GM19467 (cell line): ENCODE results near the gene TCF12.
"Not testable (repeated sequence)": the region's sequence is repeated elsewhere in the genome, so short reads cannot be mapped to it uniquely, and the experiment has no call there.

Source experiments
- ATAC-seq: cut with Tn5 transposase; IDR thresholded peaks from one replicate; pipeline ENCODE4 v1.9.1; 2021; ENCODE audit warnings: mild to moderate bottlenecking, moderate library complexity; ENCODE audit not compliant: unreplicated experiment

TCF12 gene

DNA sequence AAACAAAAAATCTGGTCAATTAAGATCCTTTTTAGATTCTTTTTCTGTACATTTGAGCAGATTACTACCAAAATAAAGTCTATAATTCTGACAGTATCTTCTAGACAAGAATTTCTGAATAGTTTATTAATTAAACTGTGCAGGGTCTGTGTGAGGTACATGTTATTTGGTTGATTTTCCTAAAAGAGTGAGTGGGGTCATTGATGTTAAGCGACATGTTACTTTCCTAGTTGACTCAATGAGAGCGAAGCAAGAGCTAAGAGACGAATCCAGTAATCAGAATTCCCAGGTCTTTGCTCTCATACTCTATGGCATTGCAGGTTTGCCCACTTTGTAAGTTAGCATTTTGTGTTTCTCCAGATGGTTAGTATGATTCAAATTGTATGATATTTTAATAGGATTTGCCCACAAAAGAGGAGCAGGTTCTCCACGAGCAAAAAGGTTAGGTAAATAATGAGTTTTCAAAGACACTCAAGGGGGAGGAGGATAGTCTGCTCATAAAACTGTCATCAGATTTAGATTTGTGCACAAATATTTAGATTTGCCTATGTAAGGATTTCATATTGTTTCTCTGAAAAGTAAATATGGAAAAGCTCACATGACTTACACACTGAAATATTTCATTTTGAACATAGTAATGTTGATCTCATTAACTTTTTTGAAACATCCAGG, 240.7 kb downstream of the TCF12 start:
- ATAC-seq = no peak

DNA sequence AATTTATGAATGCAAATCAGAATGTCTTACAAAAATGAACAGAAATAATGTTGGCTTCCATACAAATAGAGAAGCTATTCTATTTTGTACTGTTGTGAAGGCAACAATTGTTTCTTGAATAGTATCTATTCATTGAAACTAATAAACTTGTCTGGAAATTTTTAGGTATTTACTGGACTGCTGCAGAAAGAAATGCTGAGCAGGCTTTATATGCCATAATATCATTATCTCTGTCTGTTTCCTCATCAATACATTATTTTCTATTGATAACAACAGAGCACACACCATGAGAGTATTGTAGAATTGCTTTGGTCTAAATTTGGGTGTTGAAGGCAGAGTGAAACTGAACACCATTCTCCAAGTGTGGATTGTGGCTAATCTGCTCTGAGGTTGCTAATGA, 241.3 kb downstream of the TCF12 start:
- no peak for ATAC-seq

- no peak for ATAC-seq
These were observed 242.5 kb downstream of the TCF12 start for GRCh38 chr15:57160823-57161560.

DNA sequence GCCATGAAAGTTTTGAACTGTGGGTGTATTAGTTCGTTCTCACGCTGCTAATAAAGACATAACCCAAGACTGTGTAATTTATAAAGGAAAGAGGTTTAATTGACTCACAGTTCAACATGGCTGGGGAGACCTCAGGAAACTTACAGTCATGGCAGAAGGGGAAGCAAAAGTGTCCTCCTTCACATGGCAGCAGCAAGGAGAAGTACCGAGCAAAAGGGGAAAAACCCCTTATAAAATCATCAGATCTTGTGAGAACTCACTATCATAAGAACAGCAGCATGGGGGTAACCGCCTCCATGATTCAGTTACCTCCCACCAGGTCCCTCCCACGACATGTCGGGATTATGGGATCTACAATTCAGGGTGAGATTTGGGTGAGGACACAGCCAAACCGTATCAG, 245.8 kb downstream of the TCF12 start:
- not testable (repeated sequence) for ATAC-seq

DNA sequence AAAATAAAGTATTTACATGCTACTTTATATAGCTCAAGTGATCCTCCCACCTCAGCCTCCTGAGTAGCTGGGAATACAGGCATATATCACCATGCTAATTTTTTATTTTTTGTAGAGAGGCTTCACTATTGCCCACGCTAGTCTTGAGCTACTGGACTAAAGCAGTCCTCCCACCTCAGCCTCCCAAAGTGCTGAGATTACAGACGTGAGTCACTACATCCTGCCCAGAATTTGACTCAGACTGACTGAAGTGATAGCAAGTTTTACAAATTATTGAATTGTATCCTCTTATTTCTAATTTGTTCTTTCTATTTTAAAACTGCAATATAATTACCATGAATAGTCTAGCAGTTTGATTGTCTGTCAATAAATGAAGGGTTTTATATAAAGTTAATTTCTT, 247.5 kb downstream of the TCF12 start:
- ATAC-seq = no peak

DNA sequence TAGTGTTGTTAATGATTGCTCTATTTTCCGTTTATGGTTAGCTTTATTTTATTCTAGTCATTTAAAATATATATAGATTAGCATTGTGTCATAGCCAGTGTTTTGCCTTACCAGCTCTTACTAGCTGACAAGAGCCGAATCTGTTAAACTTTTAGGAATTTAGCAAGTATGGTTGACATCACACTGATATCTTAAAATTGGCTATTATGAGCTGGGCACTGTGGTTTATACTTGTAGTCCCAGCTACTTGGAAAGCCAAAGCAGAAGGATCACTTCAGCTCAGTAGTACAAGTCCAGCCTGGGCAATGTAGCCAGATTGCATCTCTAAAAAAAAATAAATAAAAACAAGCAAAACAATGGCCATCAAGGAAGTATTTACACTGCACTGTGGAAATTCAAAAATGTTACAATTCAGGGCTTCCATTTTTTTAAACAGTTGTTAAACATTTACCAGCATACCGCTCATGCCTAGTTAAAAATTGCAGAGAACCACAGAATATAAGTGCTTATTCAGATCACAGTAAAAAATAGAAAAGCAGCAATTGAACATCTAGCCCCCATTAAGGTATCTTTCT, 249.5 kb downstream of the TCF12 start:
- no peak for ATAC-seq

DNA sequence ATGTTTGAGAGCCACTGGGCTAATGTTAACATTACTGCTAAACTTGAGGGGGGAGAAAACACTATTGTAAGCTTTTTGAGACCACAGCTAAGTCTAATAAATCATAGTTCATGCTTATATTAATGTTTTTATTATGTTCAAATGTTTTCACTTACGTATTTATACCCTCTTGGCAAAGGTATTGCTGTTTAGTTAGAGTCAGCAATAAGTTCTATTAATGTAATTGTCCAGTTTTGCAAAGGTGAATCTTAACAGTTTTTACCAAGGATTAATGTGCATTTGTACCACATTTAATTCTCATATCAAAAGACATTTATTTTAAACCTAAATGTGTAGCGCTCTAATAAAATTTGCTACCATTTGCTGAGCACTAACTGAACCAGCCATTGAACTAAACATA, 251.2 kb downstream of the TCF12 start:
- ATAC-seq = no peak

DNA sequence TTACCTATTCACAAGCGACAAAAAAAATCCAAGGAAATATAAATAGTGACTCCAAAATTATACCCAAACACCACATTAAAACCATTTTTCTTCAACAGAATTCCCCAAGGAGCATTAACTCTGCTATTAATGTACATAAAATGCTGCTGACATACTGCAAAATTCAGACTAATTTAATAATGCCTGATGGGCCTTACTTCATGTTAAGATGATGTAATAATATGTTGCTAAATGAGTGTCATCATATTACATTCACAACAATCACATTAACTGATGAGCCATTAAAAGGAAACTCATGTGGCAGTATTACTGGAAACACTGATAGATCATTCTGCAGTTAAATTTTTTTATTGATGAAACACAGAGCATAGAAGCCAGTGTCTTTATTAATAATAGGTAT, 253.0 kb downstream of the TCF12 start:
- ATAC-seq = no peak

DNA sequence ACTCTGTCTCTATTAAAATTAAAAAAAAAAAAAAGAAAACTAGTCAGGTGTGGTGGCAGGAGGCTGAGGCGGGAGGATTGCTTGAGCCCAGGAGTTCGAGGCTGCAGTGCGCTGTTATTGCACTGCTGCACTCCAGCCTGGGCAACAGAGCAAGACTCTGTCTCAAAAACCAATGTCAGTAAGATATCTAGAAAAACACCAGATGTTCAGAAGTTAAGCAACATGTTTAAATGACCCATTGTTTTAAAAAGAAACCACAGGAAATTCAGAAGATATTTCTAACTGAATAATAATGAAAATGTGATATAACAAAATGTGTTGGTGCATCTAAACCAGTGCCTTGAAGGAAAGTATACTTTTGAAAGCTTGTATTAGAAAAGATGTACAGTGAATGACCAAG, 254.5 kb downstream of the TCF12 start:
- ATAC-seq = no peak

GRCh38 chr15:57183041-57183440, 264.6 kb downstream of the TCF12 start:
- ATAC-seq = no peak

- ATAC-seq = no peak
These were observed 265.3 kb downstream of the TCF12 start for GRCh38 chr15:57183614-57184344.

DNA sequence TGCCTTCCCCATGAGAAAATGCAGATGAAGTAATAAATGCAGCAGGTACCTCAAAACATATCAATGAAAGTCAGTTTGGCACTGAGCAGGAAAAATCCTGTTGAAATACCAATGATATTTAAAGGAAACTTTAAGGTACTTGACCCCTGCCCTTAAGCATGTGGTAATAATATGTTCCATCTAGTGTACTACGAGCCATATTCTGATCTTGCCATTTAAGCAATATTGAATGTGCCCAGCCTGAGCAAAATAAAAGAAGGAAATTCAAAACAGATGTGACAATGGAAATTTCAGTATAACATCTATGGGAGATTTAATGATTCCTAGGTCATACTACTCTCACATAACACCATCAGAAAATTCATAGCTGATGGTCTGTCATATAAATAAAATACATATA, 266.1 kb downstream of the TCF12 start:
- ATAC-seq = no peak

DNA sequence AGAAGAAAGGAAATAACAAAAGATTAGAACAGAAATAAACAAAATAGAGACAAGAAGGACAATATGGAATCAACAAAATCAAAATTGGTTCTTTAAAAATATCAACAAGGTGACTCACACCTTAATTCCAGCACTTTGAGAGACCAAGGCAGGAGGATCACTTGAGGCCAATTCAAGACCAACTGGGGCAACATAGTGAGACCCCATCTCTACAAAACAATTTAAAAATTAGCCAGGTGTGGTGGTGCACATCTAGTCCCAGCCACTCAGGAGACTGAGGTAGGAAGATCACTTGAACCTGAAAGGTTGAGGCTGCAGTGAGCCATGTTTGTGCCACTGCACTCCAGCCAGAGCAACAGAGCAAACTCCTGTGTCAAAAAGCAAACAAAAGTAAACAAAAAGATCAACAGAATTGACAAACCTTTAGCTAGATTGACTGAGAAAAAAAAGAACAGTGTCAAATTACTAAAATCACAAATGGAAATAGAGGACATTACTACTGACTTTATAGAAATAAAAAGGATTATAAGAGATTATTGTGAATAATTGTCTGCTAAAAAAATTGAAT, 267.1 kb downstream of the TCF12 start:
- ATAC-seq = no peak

GRCh38 chr15:57189466-57189865, 271.0 kb downstream of the TCF12 start:
- ATAC-seq = no peak

DNA sequence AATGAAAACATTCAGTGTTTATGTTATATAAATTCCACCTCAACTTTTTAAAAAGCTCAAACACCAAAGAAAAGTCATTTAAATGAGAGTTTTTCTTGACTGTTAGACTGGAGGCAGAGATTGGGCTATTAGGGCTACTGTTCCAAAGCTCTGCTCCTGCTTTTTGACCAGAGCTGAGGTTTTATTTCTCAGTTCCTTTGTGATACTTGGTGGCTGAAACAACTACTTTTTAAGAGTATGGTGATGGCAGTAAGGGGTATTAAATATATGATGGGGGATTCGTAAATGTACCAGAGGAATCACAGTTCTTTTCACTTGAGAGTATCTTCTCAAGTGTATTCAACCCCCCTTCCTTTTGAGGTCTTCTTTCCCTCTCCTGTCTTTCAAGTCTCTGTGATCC, 271.8 kb downstream of the TCF12 start:
- no peak for ATAC-seq

DNA sequence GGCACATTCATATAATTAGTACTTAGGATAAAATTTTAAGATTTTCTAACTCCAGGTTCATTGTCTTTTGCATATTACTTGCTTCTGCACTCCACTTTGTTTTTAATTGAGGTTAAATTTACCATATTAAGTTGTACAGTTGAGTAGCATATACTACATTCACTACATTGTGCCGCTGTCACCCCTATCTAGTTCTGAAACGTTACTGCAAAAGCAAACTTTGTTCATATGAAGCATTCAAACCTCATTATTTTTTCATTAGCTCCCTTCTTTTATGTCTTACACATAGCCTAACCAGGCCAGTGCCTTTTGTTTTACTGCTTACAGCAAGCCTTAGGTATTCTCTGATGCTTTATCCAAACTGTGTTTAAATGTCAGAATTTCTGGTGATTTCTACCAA, 274.7 kb downstream of the TCF12 start:
- ATAC-seq = no peak

DNA sequence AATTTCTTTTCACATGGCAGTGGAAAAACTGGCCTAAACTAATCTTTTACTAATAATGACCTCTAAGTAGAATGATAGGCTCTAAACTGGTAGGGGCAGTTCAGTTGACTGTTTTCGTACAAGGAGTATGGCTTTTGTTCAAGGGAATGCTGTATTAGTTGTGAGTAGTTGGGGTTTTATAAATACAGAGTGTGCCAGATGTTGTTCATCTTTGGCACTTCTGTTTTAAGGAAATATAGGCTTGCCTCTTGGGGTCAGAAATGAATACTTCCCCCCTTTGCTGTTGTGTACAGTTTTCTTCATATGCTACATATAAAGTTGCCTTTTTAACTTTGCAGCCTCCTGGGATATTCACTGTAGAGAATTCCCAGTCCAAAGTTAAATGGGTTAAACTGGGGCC, 276.9 kb downstream of the TCF12 start:
- ATAC-seq = no peak

DNA sequence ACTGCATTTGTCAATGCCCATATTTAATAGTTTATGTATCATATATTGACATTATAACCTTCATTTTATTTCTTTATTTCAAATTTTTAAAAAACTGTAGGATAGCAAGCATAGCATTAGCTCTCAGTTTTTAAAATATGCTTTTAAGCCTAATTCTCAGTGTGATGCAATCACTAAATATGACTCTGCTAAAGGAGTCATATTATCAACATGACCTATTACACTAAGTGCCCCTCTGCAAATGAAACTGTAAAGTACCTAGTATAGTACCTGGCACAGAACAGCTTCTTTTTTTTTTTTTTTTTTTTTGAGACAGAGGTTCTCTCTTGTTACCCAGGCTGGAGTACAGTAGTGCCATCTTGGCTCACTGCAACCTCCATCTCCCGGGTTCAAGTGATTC, 278.4 kb downstream of the TCF12 start:
- no peak for ATAC-seq

DNA sequence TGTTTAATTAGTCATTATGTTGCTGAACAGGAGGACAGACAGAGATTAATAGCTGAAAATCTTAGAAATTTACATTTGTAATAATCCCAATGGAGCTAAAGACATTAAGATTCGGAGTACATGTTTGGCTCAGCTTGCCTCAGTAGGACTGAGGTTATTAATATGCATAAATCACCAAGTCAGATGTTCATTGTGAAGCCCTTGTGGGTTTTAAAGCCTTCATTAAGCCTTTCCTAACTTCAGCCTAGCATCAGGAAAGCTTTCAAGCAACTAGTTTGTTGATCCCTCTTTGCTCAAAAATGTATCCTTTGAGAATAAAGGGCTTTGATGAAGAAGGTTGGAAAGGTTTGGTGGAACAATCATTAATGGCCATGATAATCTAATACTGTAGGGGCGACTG, 279.7 kb downstream of the TCF12 start:
- ATAC-seq = no peak

- ATAC-seq = no peak
These were observed 280.3 kb downstream of the TCF12 start for GRCh38 chr15:57198654-57199291.

- no peak for ATAC-seq
These were observed 283.1 kb downstream of the TCF12 start for GRCh38 chr15:57201578-57201977.
